LHCN-M2 (cell line): ENCODE data around the gene SGK1. TPM values are rescaled to one million over a fixed set of nuclear protein-coding genes. Genes with fewer than 3 reads are reported as not detected.
A peak's percentile ranks its signal among the peaks of the same experiment; 100 is the strongest.

Experiments used
- DNase-seq: peaks from one replicate; pipeline ENCODE4 v3.0.0-alpha.2; 2012; ENCODE audit warnings: low read depth
- total RNA-seq: library from RNA; depleted of rRNA; stranded (reverse); fragments of >200 nt; gene quantifications from 2 replicates; pipeline ENCODE4 v1.2.3, GENCODE V29; 2014

Gene SGK1
- total RNA-seq, 1 experiment from 2014 or later = 11.5 TPM

GRCh38 chr6:134172020-134172705, 145.7 kb downstream of the SGK1 start:
- DNase-seq = no peak

GRCh38 chr6:134171517-134171916, 146.4 kb downstream of the SGK1 start:
- DNase-seq = no peak

- DNase-seq = no peak
Measured at GRCh38 chr6:134170844-134171243, 147.1 kb downstream of the SGK1 start.

GRCh38 chr6:134169871-134170486, 147.9 kb downstream of the SGK1 start:
- DNase-seq = no peak

GRCh38 chr6:134168590-134169208, 149.2 kb downstream of the SGK1 start:
- no peak for DNase-seq

GRCh38 chr6:134166511-134167261, 151.2 kb downstream of the SGK1 start:
- DNase-seq = no peak

- peak; percentile 60 for DNase-seq
Measured at GRCh38 chr6:134165561-134166201, 152.2 kb downstream of the SGK1 start.

GRCh38 chr6:134164300-134164699, 153.6 kb downstream of the SGK1 start:
- no peak for DNase-seq

- DNase-seq = no peak
Measured at GRCh38 chr6:134162932-134163331, 155.0 kb downstream of the SGK1 start.

- DNase-seq = no peak
Measured at GRCh38 chr6:134161041-134161440, 156.9 kb downstream of the SGK1 start.

- no peak for DNase-seq
Measured at GRCh38 chr6:134152767-134153485, 165.0 kb downstream of the SGK1 start.

GRCh38 chr6:134148566-134148965, 169.3 kb downstream of the SGK1 start:
- DNase-seq = no peak

- DNase-seq = no peak
Measured at GRCh38 chr6:134147034-134147533, 170.8 kb downstream of the SGK1 start.

GRCh38 chr6:134146268-134147033, 171.5 kb downstream of the SGK1 start:
- no peak for DNase-seq

- DNase-seq = peak; percentile 63
Measured at GRCh38 chr6:134145786-134146185, 172.1 kb downstream of the SGK1 start.

GRCh38 chr6:134138226-134138975, 179.5 kb downstream of the SGK1 start:
- DNase-seq = peak; percentile 34

- DNase-seq = no peak
Measured at GRCh38 chr6:134134654-134135053, 183.3 kb downstream of the SGK1 start.

GRCh38 chr6:134132494-134133141, 185.3 kb downstream of the SGK1 start:
- DNase-seq = no peak
